ENCODE measurements around the gene LIN37.
A peak's percentile ranks its signal among the peaks of the same experiment; 100 is the strongest.

LIN37 gene

DNA sequence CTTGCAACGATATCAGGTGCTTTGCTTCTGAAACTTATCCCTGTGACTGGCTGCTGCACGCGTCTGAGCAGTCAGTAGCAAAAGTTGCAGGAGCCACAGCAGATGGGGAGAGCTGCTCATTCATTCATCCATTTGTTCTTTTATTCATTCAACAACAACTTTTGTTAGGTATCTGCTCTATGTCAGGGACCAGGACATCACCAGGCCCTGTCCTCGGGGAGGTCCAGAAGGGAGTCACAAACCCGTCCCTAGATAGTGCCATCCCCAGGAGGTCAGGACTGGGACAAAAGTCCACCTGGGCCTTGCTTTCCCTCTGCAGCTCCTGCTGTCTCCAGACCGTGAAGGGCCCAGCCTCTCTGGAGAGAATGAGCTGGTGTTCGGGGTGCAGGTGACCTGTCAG lies 29.6 kb downstream of the LIN37 start:
- H3K4me2 ChIP-seq (ENCODE audit: insufficient read depth, low read length, poor library complexity, severe bottlenecking) = no peak overlapping the region
- H3K9ac ChIP-seq (ENCODE audit: low read depth, low read length, poor library complexity) = peak overlapping the region; percentile 50
- peak overlapping the region; percentile 48 for H3K23ac ChIP-seq (ENCODE audit: low read depth, low read length, poor library complexity)
- H3K79me1 ChIP-seq (ENCODE audit: low read depth, low read length) = peaks cover 2% of the 10 kb centered on the region
- WGBS, 2 donors (ENCODE audit: extremely low coverage in 2 of 2, insufficient read length in 2 of 2, insufficient replicate concordance in 1 of 2) = no CpG with 5 or more reads among the region's 7 CpGs
- H3K27me3 ChIP-seq (ENCODE audit: control insufficient read depth in 3 of 3, insufficient read depth in 3 of 3, low read depth in 1 of 3, low read length in 3 of 3) = no peaks in the 10 kb centered on the region
- H3K14ac ChIP-seq (ENCODE audit: low read length) = no peak overlapping the region
- peaks cover 27 to 59% of the 10 kb centered on the region in 2 donors for H3K36me3 ChIP-seq (replicated peaks in 1 of 2; ENCODE audit: control insufficient read depth in 2 of 2, insufficient read depth in 2 of 2, low read length in 2 of 2)
- H3K27ac ChIP-seq (replicated peaks; ENCODE audit: low read length) = no peak overlapping the region
- no peak overlapping the region for H2AFZ ChIP-seq (ENCODE audit: low read length)
- H3K4ac ChIP-seq (ENCODE audit: low read length) = no peak overlapping the region
- H2BK12ac ChIP-seq (ENCODE audit: low read length) = no peak overlapping the region
- no peaks in the 10 kb centered on the region for H3K9me3 ChIP-seq (replicated peaks in 1 of 2; ENCODE audit: control insufficient read depth in 2 of 2, insufficient read depth in 1 of 2, low read depth in 1 of 2, low read length in 2 of 2)
- no peak for DNase-seq (ENCODE audit: low spot score)
- peak overlapping the region; percentile 45 for H4K8ac ChIP-seq (ENCODE audit: low read depth, low read length)
- no peak overlapping the region for H2BK15ac ChIP-seq (ENCODE audit: low read length)
- peaks cover 19 to 21% of the 10 kb centered on the region in 2 donors for H3K4me1 ChIP-seq (ENCODE audit: control insufficient read depth in 2 of 2, insufficient read depth in 1 of 2, low read depth in 1 of 2, low read length in 2 of 2)
- H2BK120ac ChIP-seq (ENCODE audit: low read depth, low read length) = no peak overlapping the region
- no peak overlapping the region for H2BK5ac ChIP-seq (ENCODE audit: low read length)
- no peak overlapping the region for H3K18ac ChIP-seq (ENCODE audit: low read length)
- H3K4me3 ChIP-seq (ENCODE audit: low read length in 2 of 2) = no peak overlapping the region
- H2AK5ac ChIP-seq (ENCODE audit: low read depth, low read length) = no peak overlapping the region
- no peak overlapping the region for H4K91ac ChIP-seq (ENCODE audit: low read depth, low read length, poor library complexity)

DNA sequence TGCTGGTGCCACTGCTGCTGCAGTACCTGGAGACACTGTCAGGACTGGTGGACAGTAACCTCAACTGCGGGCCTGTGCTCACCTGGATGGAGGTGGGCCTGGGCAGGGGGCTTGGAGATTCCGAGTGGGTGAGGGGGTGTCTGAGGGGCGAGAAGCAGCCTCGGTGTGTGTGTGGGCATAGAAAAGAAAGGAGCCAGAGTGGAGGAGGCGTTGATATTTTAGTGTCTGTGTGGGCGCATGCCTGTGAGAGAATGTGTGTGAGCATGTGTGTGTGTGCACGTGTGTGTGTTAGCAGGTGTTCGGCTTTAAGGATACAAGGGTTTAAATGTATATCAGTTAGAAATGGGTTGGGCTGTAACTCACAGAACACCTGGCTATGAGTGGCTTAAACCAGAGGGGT lies 30.7 kb downstream of the LIN37 start:
- Histone ChIP-seq H3K9me3 (replicated peaks in 1 of 2; ENCODE audit: control insufficient read depth in 2 of 2, insufficient read depth in 1 of 2, low read depth in 1 of 2, low read length in 2 of 2) (no peaks in the 10 kb centered on the region), H3K18ac (ENCODE audit: low read length) (no peak overlapping the region), H3K4me1 (ENCODE audit: control insufficient read depth in 2 of 2, insufficient read depth in 1 of 2, low read depth in 1 of 2, low read length in 2 of 2) (peaks cover 19 to 25% of the 10 kb centered on the region in 2 donors), H3K23ac (ENCODE audit: low read depth, low read length, poor library complexity) (no peak overlapping the region), H2BK12ac (ENCODE audit: low read length) (no peak overlapping the region), H3K14ac (ENCODE audit: low read length) (no peak overlapping the region), H3K4ac (ENCODE audit: low read length) (no peak overlapping the region), H3K27me3 (ENCODE audit: control insufficient read depth in 3 of 3, insufficient read depth in 3 of 3, low read depth in 1 of 3, low read length in 3 of 3) (no peaks in the 10 kb centered on the region), H3K4me3 (ENCODE audit: low read length in 2 of 2) (peak overlapping the region in 1 of 2 donors; percentile 12), H3K79me1 (ENCODE audit: low read depth, low read length) (peaks cover 2% of the 10 kb centered on the region), H2BK15ac (ENCODE audit: low read length) (no peak overlapping the region), H2BK120ac (ENCODE audit: low read depth, low read length) (no peak overlapping the region), H2AK5ac (ENCODE audit: low read depth, low read length) (no peak overlapping the region), H3K36me3 (replicated peaks in 1 of 2; ENCODE audit: control insufficient read depth in 2 of 2, insufficient read depth in 2 of 2, low read length in 2 of 2) (peaks cover 28 to 68% of the 10 kb centered on the region in 2 donors), H4K8ac (ENCODE audit: low read depth, low read length) (no peak overlapping the region), H2AFZ (ENCODE audit: low read length) (no peak overlapping the region), H2BK5ac (ENCODE audit: low read length) (no peak overlapping the region), H3K4me2 (ENCODE audit: insufficient read depth, low read length, poor library complexity, severe bottlenecking) (no peak overlapping the region), H3K27ac (replicated peaks; ENCODE audit: low read length) (no peak overlapping the region), H3K9ac (ENCODE audit: low read depth, low read length, poor library complexity) (no peak overlapping the region), H4K91ac (ENCODE audit: low read depth, low read length, poor library complexity) (no peak overlapping the region)
- WGBS, 2 donors (ENCODE audit: extremely low coverage in 2 of 2, insufficient read length in 2 of 2, insufficient replicate concordance in 1 of 2) = no CpG with 5 or more reads among the region's 8 CpGs
- DNase-seq (ENCODE audit: low spot score) = no peak

DNA sequence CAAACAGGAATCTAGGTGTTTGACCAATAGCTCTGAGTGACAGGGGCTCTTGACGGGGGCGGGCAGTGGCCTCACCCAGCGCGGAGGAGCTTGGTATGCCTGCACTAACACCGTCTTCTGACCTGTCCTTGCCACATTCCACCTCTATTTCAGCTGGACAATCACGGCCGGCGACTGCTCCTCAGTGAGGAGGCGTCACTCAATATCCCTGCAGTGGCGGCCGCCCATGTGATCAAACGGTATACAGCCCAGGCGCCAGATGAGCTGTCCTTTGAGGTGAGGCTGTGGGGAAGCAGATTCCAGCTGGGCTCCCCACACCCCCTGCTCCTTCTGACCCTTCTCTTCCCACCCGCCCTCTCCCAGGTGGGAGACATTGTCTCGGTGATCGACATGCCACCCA lies 31.7 kb downstream of the LIN37 start:
- Histone ChIP-seq H3K27me3 (ENCODE audit: control insufficient read depth in 3 of 3, insufficient read depth in 3 of 3, low read depth in 1 of 3, low read length in 3 of 3) (no peaks in the 10 kb centered on the region), H3K27ac (replicated peaks; ENCODE audit: low read length) (no peak overlapping the region), H3K4me2 (ENCODE audit: insufficient read depth, low read length, poor library complexity, severe bottlenecking) (no peak overlapping the region), H3K36me3 (replicated peaks in 1 of 2; ENCODE audit: control insufficient read depth in 2 of 2, insufficient read depth in 2 of 2, low read length in 2 of 2) (peaks cover 28 to 74% of the 10 kb centered on the region in 2 donors), H2AFZ (ENCODE audit: low read length) (no peak overlapping the region), H2AK5ac (ENCODE audit: low read depth, low read length) (no peak overlapping the region), H2BK12ac (ENCODE audit: low read length) (peak overlapping the region; percentile 41), H3K9ac (ENCODE audit: low read depth, low read length, poor library complexity) (no peak overlapping the region), H3K4me3 (ENCODE audit: low read length in 2 of 2) (no peak overlapping the region), H4K91ac (ENCODE audit: low read depth, low read length, poor library complexity) (no peak overlapping the region), H3K18ac (ENCODE audit: low read length) (no peak overlapping the region), H2BK15ac (ENCODE audit: low read length) (no peak overlapping the region), H2BK120ac (ENCODE audit: low read depth, low read length) (no peak overlapping the region), H3K9me3 (replicated peaks in 1 of 2; ENCODE audit: control insufficient read depth in 2 of 2, insufficient read depth in 1 of 2, low read depth in 1 of 2, low read length in 2 of 2) (no peaks in the 10 kb centered on the region), H2BK5ac (ENCODE audit: low read length) (no peak overlapping the region), H4K8ac (ENCODE audit: low read depth, low read length) (no peak overlapping the region), H3K79me1 (ENCODE audit: low read depth, low read length) (peaks cover 2% of the 10 kb centered on the region), H3K4ac (ENCODE audit: low read length) (no peak overlapping the region), H3K4me1 (ENCODE audit: control insufficient read depth in 2 of 2, insufficient read depth in 1 of 2, low read depth in 1 of 2, low read length in 2 of 2) (peaks cover 13 to 27% of the 10 kb centered on the region in 2 donors), H3K23ac (ENCODE audit: low read depth, low read length, poor library complexity) (no peak overlapping the region), H3K14ac (ENCODE audit: low read length) (no peak overlapping the region)
- no CpG with 5 or more reads among the region's 16 CpGs for WGBS, 2 donors (ENCODE audit: extremely low coverage in 2 of 2, insufficient read length in 2 of 2, insufficient replicate concordance in 1 of 2)
- no peak for DNase-seq (ENCODE audit: low spot score)

GRCh38 chr19:35780717-35781116 lies 32.3 kb downstream of the LIN37 start:
- no peak overlapping the region for H3K4me3 ChIP-seq (ENCODE audit: low read length in 2 of 2)
- no peak overlapping the region for H3K23ac ChIP-seq (ENCODE audit: low read depth, low read length, poor library complexity)
- peaks cover 13 to 27% of the 10 kb centered on the region in 2 donors for H3K4me1 ChIP-seq (ENCODE audit: control insufficient read depth in 2 of 2, insufficient read depth in 1 of 2, low read depth in 1 of 2, low read length in 2 of 2)
- H4K91ac ChIP-seq (ENCODE audit: low read depth, low read length, poor library complexity) = no peak overlapping the region
- no peak overlapping the region for H2BK12ac ChIP-seq (ENCODE audit: low read length)
- H2BK15ac ChIP-seq (ENCODE audit: low read length) = no peak overlapping the region
- H2BK120ac ChIP-seq (ENCODE audit: low read depth, low read length) = no peak overlapping the region
- no peak overlapping the region for H3K9ac ChIP-seq (ENCODE audit: low read depth, low read length, poor library complexity)
- no peak for DNase-seq (ENCODE audit: low spot score)
- no peak overlapping the region for H3K4me2 ChIP-seq (ENCODE audit: insufficient read depth, low read length, poor library complexity, severe bottlenecking)
- no peaks in the 10 kb centered on the region for H3K9me3 ChIP-seq (replicated peaks in 1 of 2; ENCODE audit: control insufficient read depth in 2 of 2, insufficient read depth in 1 of 2, low read depth in 1 of 2, low read length in 2 of 2)
- WGBS, 2 donors (ENCODE audit: extremely low coverage in 2 of 2, insufficient read length in 2 of 2, insufficient replicate concordance in 1 of 2) = no CpG with 5 or more reads among the region's 20 CpGs
- H3K36me3 ChIP-seq (replicated peaks in 1 of 2; ENCODE audit: control insufficient read depth in 2 of 2, insufficient read depth in 2 of 2, low read length in 2 of 2) = peaks cover 28 to 80% of the 10 kb centered on the region in 2 donors
- H3K79me1 ChIP-seq (ENCODE audit: low read depth, low read length) = peaks cover 2% of the 10 kb centered on the region
- H2AFZ ChIP-seq (ENCODE audit: low read length) = no peak overlapping the region
- H3K14ac ChIP-seq (ENCODE audit: low read length) = no peak overlapping the region
- H3K18ac ChIP-seq (ENCODE audit: low read length) = no peak overlapping the region
- H3K27me3 ChIP-seq (ENCODE audit: control insufficient read depth in 3 of 3, insufficient read depth in 3 of 3, low read depth in 1 of 3, low read length in 3 of 3) = no peaks in the 10 kb centered on the region
- H2BK5ac ChIP-seq (ENCODE audit: low read length) = no peak overlapping the region
- H2AK5ac ChIP-seq (ENCODE audit: low read depth, low read length) = no peak overlapping the region
- no peak overlapping the region for H3K27ac ChIP-seq (replicated peaks; ENCODE audit: low read length)
- H4K8ac ChIP-seq (ENCODE audit: low read depth, low read length) = no peak overlapping the region
- no peak overlapping the region for H3K4ac ChIP-seq (ENCODE audit: low read length)
